Suprapubic skin (tissue), 4 donors: Measurements from ENCODE around the gene AGTRAP. TPM values are rescaled to one million over a fixed set of nuclear protein-coding genes. Genes with fewer than 3 reads are reported as not detected.

ENCODE experiments used
- DNase-seq, 2 donors: peaks; one replicate each; pipeline ENCODE4 v3.0.0-alpha.2; 2019; ENCODE audit warnings: low spot score in 2 of 2
- H3K27ac ChIP-seq: fragments of 200-600 bp; sonication (generic); one replicate; pipeline ENCODE4 v1.5.1; 2019
- H3K27me3 ChIP-seq: fragments of 200-600 bp; sonication (generic); one replicate; pipeline ENCODE4 v1.5.1; 2019
- H3K36me3 ChIP-seq: fragments of 200-600 bp; sonication (generic); one replicate; pipeline ENCODE4 v1.5.1; 2019
- H3K4me1 ChIP-seq: fragments of 200-600 bp; sonication (generic); one replicate; pipeline ENCODE4 v1.5.1; 2019
- H3K4me3 ChIP-seq: fragments of 200-600 bp; sonication (generic); one replicate; pipeline ENCODE4 v1.5.1; 2019; ENCODE audit warnings: mild to moderate bottlenecking
- H3K9me3 ChIP-seq: fragments of 200-600 bp; sonication (generic); one replicate; pipeline ENCODE4 v1.5.1; 2019
- CTCF ChIP-seq, 2 donors: fragments of 200-600 bp in 1 of 2; fragments of 450-650 bp in 1 of 2; sonication (generic) in 1 of 2; IDR thresholded peaks; one replicate each; pipeline ENCODE4 v1.5.1; 2016 to 2019; ENCODE audit warnings: antibody characterized with exemption in 2 of 2, mild to moderate bottlenecking in 1 of 2, moderate library complexity in 1 of 2
- EP300 ChIP-seq: sonication (generic); formaldehyde crosslinking; IDR thresholded peaks from one replicate; pipeline ENCODE4 v1.6.1; 2017; ENCODE audit warnings: antibody characterized with exemption
- POLR2A ChIP-seq, 2 donors: fragments of 450-650 bp; IDR thresholded peaks; one replicate each; pipeline ENCODE4 v1.6.1; 2017; ENCODE audit warnings: antibody characterized with exemption in 2 of 2, mild to moderate bottlenecking in 2 of 2, moderate library complexity in 2 of 2
- POLR2AphosphoS5 ChIP-seq, 3 donors: sonication (generic); formaldehyde crosslinking; IDR thresholded peaks; one replicate each; pipeline ENCODE4 v1.6.1; 2017; ENCODE audit warnings: antibody characterized with exemption in 3 of 3
- WGBS: methylation state at CpG from one replicate; pipeline ENCODE4 v1.1.5; 2018; 5-methylcytosine and 5-hydroxymethylcytosine counted together
- total RNA-seq, 4 donors: library from RNA; depleted of rRNA; stranded (reverse); fragments of >200 nt; gene quantifications; one replicate each; pipeline ENCODE4 v1.1.0, GENCODE V29; 2016

AGTRAP gene
- total RNA-seq, 4 donors from 2014 or later, result 34.7 to 52.5 (median 47.2) TPM

GRCh38 chr1:11704194-11704529 lies 31.8 kb upstream of the AGTRAP start:
- H3K27me3 ChIP-seq, result peaks cover 53% of the 10 kb centered on the region
- H3K4me3 ChIP-seq, result no peak overlapping the region
- TF ChIP-seq CTCF (IDR thresholded peaks at IDR 0.05), result no peak
- peaks cover 19% of the 10 kb centered on the region for H3K4me1 ChIP-seq
- H3K9me3 ChIP-seq, result no peaks in the 10 kb centered on the region
- H3K36me3 ChIP-seq, result no peaks in the 10 kb centered on the region
- WGBS, result 69% methylated on average over 6 of the region's 11 CpGs
- no peak overlapping the region for H3K27ac ChIP-seq
- no peak for DNase-seq

- no peak overlapping the region for H3K27ac ChIP-seq
- no peaks in the 10 kb centered on the region for H3K9me3 ChIP-seq
- WGBS, result 74% methylated on average over 19 of the region's 22 CpGs
- no peak for DNase-seq
- no peak overlapping the region for H3K4me3 ChIP-seq
- no peaks in the 10 kb centered on the region for H3K36me3 ChIP-seq
- TF ChIP-seq CTCF (IDR thresholded peaks at IDR 0.05), result no peak
- no peak for TF ChIP-seq POLR2AphosphoS5 (IDR thresholded peaks at IDR 0.05)
- peaks cover 19% of the 10 kb centered on the region for H3K4me1 ChIP-seq
- H3K27me3 ChIP-seq, result peaks cover 57% of the 10 kb centered on the region
These were observed 31.1 kb upstream of the AGTRAP start for GRCh38 chr1:11704691-11705475.

GRCh38 chr1:11705596-11705995 lies 30.3 kb upstream of the AGTRAP start:
- Histone ChIP-seq H3K36me3 (no peaks in the 10 kb centered on the region), H3K9me3 (no peaks in the 10 kb centered on the region), H3K27ac (no peak overlapping the region), H3K27me3 (peaks cover 53% of the 10 kb centered on the region), H3K4me3 (no peak overlapping the region), H3K4me1 (peaks cover 19% of the 10 kb centered on the region)
- no peak for TF ChIP-seq POLR2AphosphoS5 (IDR thresholded peaks at IDR 0.05)
- TF ChIP-seq EP300, result no peak
- TF ChIP-seq POLR2A (IDR thresholded peaks at IDR 0.05), result no peak
- TF ChIP-seq CTCF (IDR thresholded peaks at IDR 0.05), result no peak
- WGBS, result 77% methylated on average over 9 of the region's 9 CpGs
- DNase-seq, result no peak

- WGBS, result 98% methylated on average over 4 of the region's 14 CpGs
- H3K27me3 ChIP-seq, result peaks cover 46% of the 10 kb centered on the region
These were observed 29.6 kb upstream of the AGTRAP start for GRCh38 chr1:11706292-11706691.

More at GRCh38 chr1:11706292-11706691, 29.6 kb upstream of the AGTRAP start:
- Histone ChIP-seq H3K27ac (no peak overlapping the region), H3K9me3 (no peaks in the 10 kb centered on the region), H3K4me3 (no peak overlapping the region), H3K4me1 (peaks cover 13% of the 10 kb centered on the region), H3K36me3 (no peaks in the 10 kb centered on the region)
- no peak for TF ChIP-seq EP300
- TF ChIP-seq POLR2AphosphoS5 (IDR thresholded peaks at IDR 0.05), result no peak
- TF ChIP-seq POLR2A (IDR thresholded peaks at IDR 0.05), result no peak
- TF ChIP-seq CTCF (IDR thresholded peaks at IDR 0.05), result no peak
- no peak for DNase-seq
